GM12801 (cell line): ENCODE results near the gene CEP152.

Experiments
- TF ChIP-seq, protein P1 (sequence below): IDR thresholded peaks from one replicate; pipeline ENCODE4 v1.5.1; 2011; ENCODE audit warnings: control low read depth; ENCODE audit not compliant: insufficient read length; ENCODE audit errors: extremely low read depth

Gene CEP152

DNA sequence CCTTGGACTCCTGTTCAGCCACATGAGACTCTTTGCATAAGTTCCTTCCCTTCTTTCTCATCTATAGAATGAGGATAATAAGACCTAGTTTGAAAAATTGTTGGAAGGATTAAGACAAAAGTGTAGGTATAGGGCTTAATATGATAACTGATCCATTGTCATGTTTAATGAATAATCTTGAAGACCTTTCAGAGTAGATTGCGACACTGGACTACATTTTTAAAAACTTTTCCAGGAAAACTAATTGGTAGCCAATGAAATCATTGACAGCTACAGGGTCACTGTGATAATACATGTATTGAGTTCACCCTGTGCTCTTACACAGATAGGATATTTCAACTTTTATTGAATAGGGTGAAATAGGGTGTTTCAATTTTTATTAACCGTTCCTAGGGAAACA is 86.9 kb downstream of the CEP152 start:
- TF ChIP-seq, protein P1, sequence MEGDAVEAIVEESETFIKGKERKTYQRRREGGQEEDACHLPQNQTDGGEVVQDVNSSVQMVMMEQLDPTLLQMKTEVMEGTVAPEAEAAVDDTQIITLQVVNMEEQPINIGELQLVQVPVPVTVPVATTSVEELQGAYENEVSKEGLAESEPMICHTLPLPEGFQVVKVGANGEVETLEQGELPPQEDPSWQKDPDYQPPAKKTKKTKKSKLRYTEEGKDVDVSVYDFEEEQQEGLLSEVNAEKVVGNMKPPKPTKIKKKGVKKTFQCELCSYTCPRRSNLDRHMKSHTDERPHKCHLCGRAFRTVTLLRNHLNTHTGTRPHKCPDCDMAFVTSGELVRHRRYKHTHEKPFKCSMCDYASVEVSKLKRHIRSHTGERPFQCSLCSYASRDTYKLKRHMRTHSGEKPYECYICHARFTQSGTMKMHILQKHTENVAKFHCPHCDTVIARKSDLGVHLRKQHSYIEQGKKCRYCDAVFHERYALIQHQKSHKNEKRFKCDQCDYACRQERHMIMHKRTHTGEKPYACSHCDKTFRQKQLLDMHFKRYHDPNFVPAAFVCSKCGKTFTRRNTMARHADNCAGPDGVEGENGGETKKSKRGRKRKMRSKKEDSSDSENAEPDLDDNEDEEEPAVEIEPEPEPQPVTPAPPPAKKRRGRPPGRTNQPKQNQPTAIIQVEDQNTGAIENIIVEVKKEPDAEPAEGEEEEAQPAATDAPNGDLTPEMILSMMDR = no peak

DNA sequence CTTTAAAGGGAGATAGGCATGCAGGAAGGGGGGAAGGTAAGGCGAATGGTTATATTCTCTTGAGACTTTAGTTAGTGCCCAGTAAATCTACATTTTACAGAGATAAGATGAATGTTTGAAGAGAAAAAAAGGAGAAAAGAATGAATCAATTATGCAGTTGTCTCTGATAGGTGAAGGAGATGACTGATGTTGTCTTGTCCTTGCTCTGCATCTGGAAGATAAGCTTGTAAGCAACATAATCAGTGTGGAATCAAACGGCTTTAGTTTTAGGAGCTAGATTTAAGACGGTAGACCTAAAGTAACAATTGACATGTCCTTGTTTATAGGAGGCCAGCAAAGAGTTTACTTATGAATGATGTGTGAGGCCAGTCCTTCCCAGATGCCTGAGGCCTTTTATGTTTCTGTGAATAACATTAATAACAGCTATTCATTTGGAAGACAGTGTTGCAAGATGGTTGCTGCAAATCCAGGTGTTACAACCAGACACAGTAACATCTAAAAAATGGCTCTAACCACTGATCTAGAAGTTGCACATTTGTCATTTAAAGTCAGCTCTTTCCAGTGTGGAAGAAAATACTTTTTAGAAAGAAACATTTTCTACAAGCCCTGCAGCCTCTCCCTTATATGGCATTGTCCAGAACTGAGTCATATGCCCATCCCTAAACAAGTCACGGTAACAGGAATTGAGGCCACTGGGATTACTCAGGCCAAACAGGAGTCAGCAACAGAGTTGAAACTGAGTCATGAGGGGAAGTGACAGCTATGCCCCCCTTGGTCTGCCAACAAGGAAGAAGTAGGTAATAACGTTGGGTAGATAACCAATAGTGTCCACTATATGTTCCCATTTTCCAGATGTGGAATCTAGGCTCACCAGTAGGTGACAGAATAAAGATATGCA is 87.9 kb downstream of the CEP152 start:
- TF ChIP-seq, protein P1 = no peak

DNA sequence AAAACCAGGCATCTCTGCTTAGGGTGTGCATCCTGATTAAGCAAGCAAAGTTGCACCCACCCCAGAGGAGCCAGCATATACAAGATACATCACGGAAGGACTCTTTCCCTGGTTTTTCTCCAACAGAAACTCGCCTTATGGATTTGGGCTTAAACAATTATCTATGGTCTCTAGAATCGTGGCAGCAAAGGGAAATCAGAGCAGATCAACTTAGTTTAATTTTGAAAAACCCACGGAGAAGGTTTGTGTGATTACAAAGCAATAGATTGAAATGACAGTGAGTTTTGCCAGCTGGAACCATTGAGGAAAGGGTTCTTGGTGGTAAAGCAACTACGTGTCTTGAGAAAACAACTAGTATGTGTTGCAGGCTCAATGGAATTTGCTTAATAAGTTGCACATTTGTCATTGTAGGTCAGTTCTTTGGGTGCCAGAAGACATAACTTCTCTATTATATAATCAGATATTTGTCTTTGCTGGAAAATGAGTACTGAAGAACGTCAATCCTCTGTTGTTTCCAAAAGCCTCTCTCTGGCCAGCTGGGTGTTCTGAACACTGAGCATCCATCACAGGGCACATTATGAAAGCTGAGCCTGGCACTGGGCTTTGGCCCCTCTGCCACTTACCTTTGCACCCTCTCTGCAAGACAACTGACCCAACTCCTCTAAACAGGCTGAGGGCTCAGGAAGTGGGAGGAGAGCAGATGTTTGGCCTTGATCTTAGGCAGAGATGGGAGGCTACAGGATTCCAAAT is 89.6 kb downstream of the CEP152 start:
- TF ChIP-seq, protein P1 = no peak

DNA sequence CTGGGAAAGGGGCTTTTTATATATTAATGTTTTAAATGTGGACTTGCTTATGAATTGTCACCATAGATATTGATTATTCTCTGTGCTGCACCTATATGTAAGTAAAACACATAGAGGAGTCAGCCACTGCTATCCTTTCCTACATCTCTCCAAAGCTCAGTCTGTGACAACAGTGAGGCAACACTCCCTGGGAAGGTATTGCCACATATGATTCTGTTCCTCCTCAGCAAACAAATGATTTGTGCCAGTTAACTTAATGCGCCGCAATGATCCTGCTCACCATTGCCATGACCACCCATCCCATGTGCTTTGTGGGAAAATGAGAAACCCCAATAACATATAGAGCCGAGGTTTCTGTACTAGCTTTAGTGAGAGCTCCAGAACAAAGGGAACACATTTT is 90.2 kb downstream of the CEP152 start:
- TF ChIP-seq, protein P1 = no peak

DNA sequence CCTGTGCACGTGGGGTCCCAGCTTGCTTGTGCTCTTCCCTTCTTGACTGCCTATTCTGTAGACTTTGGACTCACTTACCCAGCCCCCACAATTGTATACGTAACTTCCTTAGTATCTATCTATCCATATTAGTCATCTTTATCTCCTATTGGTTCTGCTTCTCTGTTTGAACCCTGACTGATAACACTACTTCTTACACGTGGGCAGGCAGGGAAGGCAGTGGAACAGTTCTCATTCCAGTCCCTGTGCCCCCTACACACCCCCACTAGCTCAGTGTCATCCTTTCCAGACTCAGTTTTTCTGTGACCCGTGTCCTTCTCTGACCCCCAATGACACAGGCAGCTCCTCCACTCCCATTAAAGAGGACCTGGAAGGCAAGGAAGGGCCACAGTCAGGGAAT is 91.2 kb downstream of the CEP152 start:
- TF ChIP-seq, protein P1 = no peak

DNA sequence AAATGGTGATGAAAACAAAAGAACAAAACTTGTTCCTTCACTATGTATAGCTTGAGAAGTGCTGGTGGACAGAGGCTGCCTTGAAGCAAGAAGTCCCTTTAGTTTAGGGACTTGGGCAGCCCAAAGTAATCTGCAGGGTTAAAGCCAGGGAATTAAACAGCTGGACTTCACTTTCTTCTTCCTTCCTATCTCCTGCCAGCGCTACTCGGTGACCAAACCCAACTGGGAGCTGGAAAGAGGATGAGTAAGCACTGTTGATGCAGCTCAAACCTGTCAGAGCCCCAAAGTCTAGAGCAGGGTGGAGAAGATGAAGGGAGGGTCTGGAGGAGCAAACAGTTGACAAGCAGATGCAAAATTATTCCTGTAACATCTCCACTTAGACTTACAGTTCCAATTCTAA is 92.2 kb downstream of the CEP152 start:
- TF ChIP-seq, protein P1 = no peak

DNA sequence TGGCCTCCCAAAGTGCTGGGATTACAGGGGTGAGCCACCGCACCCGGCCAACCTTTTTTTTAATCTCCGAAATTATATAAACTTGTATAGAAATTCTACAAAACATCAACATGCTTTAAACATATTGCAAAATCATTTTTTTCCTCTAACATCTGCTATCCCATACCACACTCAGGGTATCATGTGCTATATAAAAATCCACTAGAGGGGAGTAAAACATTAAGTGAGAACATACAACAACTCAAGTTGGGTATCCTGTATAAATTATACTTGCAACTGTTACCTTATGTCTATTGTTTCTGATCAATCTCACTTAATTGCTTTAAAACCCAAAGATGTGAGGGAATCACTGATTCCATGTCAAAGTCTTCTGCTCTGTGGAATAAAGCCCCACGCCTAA is 93.4 kb downstream of the CEP152 start:
- TF ChIP-seq, protein P1 = no peak
